PC-3 (cell line): Measurements from ENCODE around the gene TMEM219.

Experiments used
- EZH2 ChIP-seq: fragments of 300-600 bp; sonication (generic); IDR thresholded peaks from one replicate; pipeline ENCODE4 v1.6.1; 2017; ENCODE audit warnings: antibody characterized with exemption, mild to moderate bottlenecking, low read length; ENCODE audit not compliant: unreplicated experiment
- EZH2phosphoT487 ChIP-seq: fragments of 300-600 bp; sonication (generic); IDR thresholded peaks from 2 replicates; pipeline ENCODE4 v1.6.1; 2018; ENCODE audit warnings: mild to moderate bottlenecking, antibody characterized with exemption, low read length, borderline replicate concordance
- TF ChIP-seq, protein P1 (sequence below): fragments of 300-600 bp; sonication (generic); conservative IDR thresholded peaks from 2 replicates; pipeline ENCODE4 v1.5.1; 2017; ENCODE audit warnings: antibody characterized with exemption, low read depth, mild to moderate bottlenecking, low read length

DNA sequence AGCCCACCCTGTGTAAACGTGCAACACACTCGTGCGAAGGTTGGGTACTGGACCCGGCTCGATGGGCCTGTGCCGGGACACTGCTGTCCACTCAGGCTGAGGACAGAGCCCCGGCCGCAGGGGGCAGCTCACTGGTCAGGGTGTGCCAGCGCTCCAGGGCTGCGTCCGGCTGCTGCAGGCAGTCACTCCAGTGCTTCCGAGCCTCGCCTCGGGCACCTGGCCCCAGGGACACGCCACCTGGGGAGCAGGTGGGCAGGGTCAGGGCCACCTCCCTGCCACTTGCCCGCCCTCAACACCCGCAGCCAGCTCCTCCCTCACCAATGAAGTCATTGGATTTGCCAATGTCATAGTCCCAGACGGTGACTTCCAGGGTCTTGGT lies 44.2 kb downstream of the TMEM219 start:
- TF ChIP-seq EZH2 (no peak), EZH2phosphoT487 (no peak)
- TF ChIP-seq, protein P1, sequence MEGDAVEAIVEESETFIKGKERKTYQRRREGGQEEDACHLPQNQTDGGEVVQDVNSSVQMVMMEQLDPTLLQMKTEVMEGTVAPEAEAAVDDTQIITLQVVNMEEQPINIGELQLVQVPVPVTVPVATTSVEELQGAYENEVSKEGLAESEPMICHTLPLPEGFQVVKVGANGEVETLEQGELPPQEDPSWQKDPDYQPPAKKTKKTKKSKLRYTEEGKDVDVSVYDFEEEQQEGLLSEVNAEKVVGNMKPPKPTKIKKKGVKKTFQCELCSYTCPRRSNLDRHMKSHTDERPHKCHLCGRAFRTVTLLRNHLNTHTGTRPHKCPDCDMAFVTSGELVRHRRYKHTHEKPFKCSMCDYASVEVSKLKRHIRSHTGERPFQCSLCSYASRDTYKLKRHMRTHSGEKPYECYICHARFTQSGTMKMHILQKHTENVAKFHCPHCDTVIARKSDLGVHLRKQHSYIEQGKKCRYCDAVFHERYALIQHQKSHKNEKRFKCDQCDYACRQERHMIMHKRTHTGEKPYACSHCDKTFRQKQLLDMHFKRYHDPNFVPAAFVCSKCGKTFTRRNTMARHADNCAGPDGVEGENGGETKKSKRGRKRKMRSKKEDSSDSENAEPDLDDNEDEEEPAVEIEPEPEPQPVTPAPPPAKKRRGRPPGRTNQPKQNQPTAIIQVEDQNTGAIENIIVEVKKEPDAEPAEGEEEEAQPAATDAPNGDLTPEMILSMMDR: no peak
